Midbrain (tissue), 1 donor: ENCODE results near the gene CDH4.
"Not testable (repeated sequence)": the region's sequence is repeated elsewhere in the genome, so short reads cannot be mapped to it uniquely, and the experiment has no call there.

Experiments
- DNase-seq: peaks from one replicate; lab custom pipeline; 2025; lab: John Stamatoyannopoulos, UW

CDH4 gene

GRCh38 chr20:61978491-61978890 is 726.4 kb downstream of the CDH4 start:
- no peak for DNase-seq

GRCh38 chr20:61979090-61979489 is 727.0 kb downstream of the CDH4 start:
- DNase-seq = no peak

- no peak for DNase-seq
Measured at GRCh38 chr20:61979701-61980635, 727.9 kb downstream of the CDH4 start.

GRCh38 chr20:61980647-61981583 is 728.9 kb downstream of the CDH4 start:
- no peak for DNase-seq

- not testable (repeated sequence) for DNase-seq
Measured at GRCh38 chr20:61981691-61982090, 729.6 kb downstream of the CDH4 start.

GRCh38 chr20:61982191-61982950 is 730.3 kb downstream of the CDH4 start:
- no peak for DNase-seq

- DNase-seq = no peak
Measured at GRCh38 chr20:61982951-61983315, 730.9 kb downstream of the CDH4 start.

GRCh38 chr20:61983965-61984364 is 731.9 kb downstream of the CDH4 start:
- DNase-seq = no peak

GRCh38 chr20:61984431-61984830 is 732.4 kb downstream of the CDH4 start:
- not testable (repeated sequence) for DNase-seq

- no peak for DNase-seq
Measured at GRCh38 chr20:61985096-61985495, 733.0 kb downstream of the CDH4 start.

- no peak for DNase-seq
Measured at GRCh38 chr20:61986762-61987321, 734.8 kb downstream of the CDH4 start.

GRCh38 chr20:61988665-61989064 is 736.6 kb downstream of the CDH4 start:
- DNase-seq = no peak

GRCh38 chr20:61989741-61990140 is 737.7 kb downstream of the CDH4 start:
- DNase-seq = no peak
